Prostate gland (tissue), 2 donors: ENCODE data around the gene ATAD1. TPM values are rescaled to one million over a fixed set of nuclear protein-coding genes. Genes with fewer than 3 reads are reported as not detected.

Source experiments
- DNase-seq: peaks from one replicate; pipeline ENCODE4 v3.0.0-alpha.2; 2019; ENCODE audit warnings: low spot score
- H3K27ac ChIP-seq, 2 donors: fragments of 200-600 bp; sonication (generic); 2 replicates each; pipeline ENCODE4 v1.5.1; 2017 to 2019
- H3K27me3 ChIP-seq: fragments of 200-600 bp; sonication (generic); replicated peaks from 2 replicates; pipeline ENCODE4 v1.5.1; 2019; ENCODE audit not compliant: insufficient read depth
- H3K36me3 ChIP-seq, 2 donors: fragments of 200-600 bp; sonication (generic); 1 replicate in 1 of 2; 2 replicates in 1 of 2; pipeline versions ENCODE4 v1.5.1 to v1.8.1; 2017 to 2019
- H3K4me1 ChIP-seq: fragments of 200-600 bp; sonication (generic); replicated peaks from 2 replicates; pipeline ENCODE4 v1.5.1; 2019
- H3K4me3 ChIP-seq, 2 donors: fragments of 200-600 bp; sonication (generic); 2 replicates each; pipeline ENCODE4 v1.5.1; 2017 to 2019
- H3K9me3 ChIP-seq: fragments of 200-600 bp; sonication (generic); 2 replicates; pipeline ENCODE4 v1.5.1; 2017
- POLR2A ChIP-seq: fragments of 450-650 bp; IDR thresholded peaks from one replicate; pipeline ENCODE4 v1.6.1; 2016; ENCODE audit warnings: antibody characterized with exemption, mild to moderate bottlenecking
- POLR2AphosphoS5 ChIP-seq: sonication (generic); formaldehyde crosslinking; IDR thresholded peaks from one replicate; pipeline ENCODE4 v1.6.1; 2017; ENCODE audit warnings: antibody characterized with exemption
- WGBS: methylation state at CpG from one replicate; pipeline ENCODE4 v1.1.5; 2018; 5-methylcytosine and 5-hydroxymethylcytosine counted together
- intact Hi-C: fragments of 100-400 bp; cut with DNase I; formaldehyde crosslinking; loops from one replicate; pipeline ENCODE4 v1.14.2; 2022
- total RNA-seq, 2 donors: library from RNA; depleted of rRNA; stranded (reverse); fragments of >200 nt; gene quantifications; one replicate each; pipeline ENCODE4 v1.1.0, GENCODE V29; 2016
- TF ChIP-seq, protein P1 (sequence below), 4 experiments: fragments of 200-600 bp in 2 of 4; fragments of 450-650 bp in 2 of 4; sonication (generic) in 2 of 4; IDR thresholded peaks; 1 replicate in 3 of 4; 2 replicates in 1 of 4; pipeline ENCODE4 v1.5.1; 2016 to 2019; ENCODE audit warnings: antibody characterized with exemption in 4 of 4, mild to moderate bottlenecking in 2 of 4, moderate library complexity in 2 of 4

ATAD1 gene
- total RNA-seq, 2 donors from 2014 or later: 50.2 to 59.6 TPM

GRCh38 chr10:87715552-87716347, 102.3 kb downstream of the ATAD1 start:
- H3K4me3 ChIP-seq: no peak overlapping the region
- 91% methylated on average over 3 of the region's 3 CpGs for WGBS
- intact Hi-C loops: no loop called here
- TF ChIP-seq, protein P1, sequence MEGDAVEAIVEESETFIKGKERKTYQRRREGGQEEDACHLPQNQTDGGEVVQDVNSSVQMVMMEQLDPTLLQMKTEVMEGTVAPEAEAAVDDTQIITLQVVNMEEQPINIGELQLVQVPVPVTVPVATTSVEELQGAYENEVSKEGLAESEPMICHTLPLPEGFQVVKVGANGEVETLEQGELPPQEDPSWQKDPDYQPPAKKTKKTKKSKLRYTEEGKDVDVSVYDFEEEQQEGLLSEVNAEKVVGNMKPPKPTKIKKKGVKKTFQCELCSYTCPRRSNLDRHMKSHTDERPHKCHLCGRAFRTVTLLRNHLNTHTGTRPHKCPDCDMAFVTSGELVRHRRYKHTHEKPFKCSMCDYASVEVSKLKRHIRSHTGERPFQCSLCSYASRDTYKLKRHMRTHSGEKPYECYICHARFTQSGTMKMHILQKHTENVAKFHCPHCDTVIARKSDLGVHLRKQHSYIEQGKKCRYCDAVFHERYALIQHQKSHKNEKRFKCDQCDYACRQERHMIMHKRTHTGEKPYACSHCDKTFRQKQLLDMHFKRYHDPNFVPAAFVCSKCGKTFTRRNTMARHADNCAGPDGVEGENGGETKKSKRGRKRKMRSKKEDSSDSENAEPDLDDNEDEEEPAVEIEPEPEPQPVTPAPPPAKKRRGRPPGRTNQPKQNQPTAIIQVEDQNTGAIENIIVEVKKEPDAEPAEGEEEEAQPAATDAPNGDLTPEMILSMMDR (IDR thresholded peaks at IDR 0.05): no peak
- TF ChIP-seq POLR2AphosphoS5: no peak
- TF ChIP-seq POLR2A: no peak
- no peak overlapping the region for H3K27ac ChIP-seq
- no peaks in the 10 kb centered on the region for H3K36me3 ChIP-seq
- DNase-seq: no peak
- H3K4me1 ChIP-seq: no peaks in the 10 kb centered on the region
- H3K9me3 ChIP-seq: no peaks in the 10 kb centered on the region
- no peaks in the 10 kb centered on the region for H3K27me3 ChIP-seq

DNA sequence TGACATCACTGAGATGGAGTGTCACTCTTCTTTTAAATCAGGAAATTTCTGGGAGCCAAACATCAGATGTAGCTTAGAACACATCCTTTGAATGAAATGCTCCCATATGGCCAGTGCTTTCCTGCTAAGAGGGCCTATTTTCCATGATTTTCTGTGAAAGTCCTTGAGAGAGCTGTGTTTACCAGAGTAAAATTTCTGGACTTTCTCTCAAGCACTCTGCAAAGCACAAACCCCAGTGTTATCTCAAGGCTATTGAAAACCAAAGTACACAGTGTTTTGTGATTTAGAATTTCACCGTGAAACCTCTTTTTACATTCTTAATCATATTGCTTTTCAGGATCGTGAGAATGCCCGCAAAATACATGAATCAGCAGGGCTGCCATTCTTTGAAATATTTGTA, 104.3 kb downstream of the ATAD1 start:
- no peaks in the 10 kb centered on the region for H3K27me3 ChIP-seq
- no peak for TF ChIP-seq POLR2A
- TF ChIP-seq, protein P1 (IDR thresholded peaks at IDR 0.05): no peak
- no peak for TF ChIP-seq POLR2AphosphoS5
- H3K4me1 ChIP-seq: no peaks in the 10 kb centered on the region
- H3K9me3 ChIP-seq: no peaks in the 10 kb centered on the region
- H3K4me3 ChIP-seq: no peak overlapping the region
- no peak overlapping the region for H3K27ac ChIP-seq
- 42% methylated on average over 3 of the region's 3 CpGs for WGBS
- DNase-seq: no peak
- no peaks in the 10 kb centered on the region for H3K36me3 ChIP-seq
- intact Hi-C loops: no loop called here

DNA sequence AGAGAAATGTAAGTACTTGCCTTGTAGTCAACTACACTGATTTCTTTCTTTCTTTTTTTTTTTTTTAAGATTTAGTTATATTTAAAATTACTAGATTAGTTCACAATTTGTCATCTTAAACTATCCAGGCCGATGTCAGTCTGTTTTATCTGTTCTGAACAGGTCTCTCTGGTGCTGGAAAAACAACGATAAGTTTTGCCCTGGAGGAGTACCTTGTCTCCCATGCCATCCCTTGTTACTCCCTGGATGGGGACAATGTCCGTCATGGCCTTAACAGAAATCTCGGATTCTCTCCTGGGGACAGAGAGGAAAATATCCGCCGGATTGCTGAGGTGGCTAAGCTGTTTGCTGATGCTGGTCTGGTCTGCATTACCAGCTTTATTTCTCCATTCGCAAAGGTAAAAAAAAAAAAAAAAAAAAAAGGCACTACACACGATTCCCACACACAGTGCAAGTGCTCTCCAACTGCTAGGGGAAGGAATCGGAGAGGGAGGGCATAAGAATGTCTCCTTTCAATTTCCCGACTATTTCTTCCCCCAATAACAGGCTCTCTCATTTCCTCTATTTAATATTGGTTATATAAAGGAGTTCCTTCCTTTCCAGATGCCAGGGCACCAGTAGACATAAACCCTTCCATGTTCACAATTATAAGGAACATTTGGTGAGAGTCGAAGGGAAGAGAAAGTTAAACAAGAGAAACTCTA, 105.0 kb downstream of the ATAD1 start:
- intact Hi-C loops: no loop called here
- Histone ChIP-seq H3K36me3 (no peaks in the 10 kb centered on the region), H3K27ac (no peak overlapping the region), H3K4me3 (no peak overlapping the region), H3K4me1 (no peaks in the 10 kb centered on the region), H3K27me3 (no peaks in the 10 kb centered on the region), H3K9me3 (no peaks in the 10 kb centered on the region)
- 70% methylated on average over 11 of the region's 11 CpGs for WGBS
- DNase-seq: no peak
- no peak for TF ChIP-seq POLR2A
- TF ChIP-seq, protein P1 (IDR thresholded peaks at IDR 0.05): no peak
- TF ChIP-seq POLR2AphosphoS5: no peak

DNA sequence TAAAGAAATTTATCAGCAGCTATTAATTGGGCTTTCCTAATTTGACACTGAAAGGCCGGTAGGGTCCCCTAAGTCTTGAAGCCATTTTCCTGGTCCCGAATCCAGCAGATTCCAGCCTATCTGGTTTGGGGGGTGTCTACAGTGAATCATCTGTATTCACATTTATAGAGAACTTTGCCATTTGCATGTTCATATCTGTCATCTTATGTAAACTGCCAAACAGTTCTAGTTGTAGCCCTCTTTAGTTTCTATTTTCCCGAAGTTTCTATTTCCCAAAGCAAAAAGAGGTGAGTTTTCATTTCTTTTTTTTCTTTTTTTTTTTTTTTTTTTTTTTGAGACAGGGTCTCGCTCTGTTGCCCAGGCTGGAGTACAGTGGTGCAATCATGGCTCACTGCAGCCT, 110.8 kb downstream of the ATAD1 start:
- Histone ChIP-seq H3K27me3 (no peaks in the 10 kb centered on the region), H3K4me1 (no peaks in the 10 kb centered on the region), H3K36me3 (no peaks in the 10 kb centered on the region), H3K27ac (no peak overlapping the region), H3K9me3 (no peaks in the 10 kb centered on the region), H3K4me3 (no peak overlapping the region)
- TF ChIP-seq POLR2A: no peak
- TF ChIP-seq, protein P1 (IDR thresholded peaks at IDR 0.05): no peak
- no peak for TF ChIP-seq POLR2AphosphoS5
- WGBS: 79% methylated on average over 4 of the region's 4 CpGs
- intact Hi-C loops: no loop called here
- DNase-seq: no peak
